ENCODE data around the gene ANKZF1. TPM values are rescaled to one million over a fixed set of nuclear protein-coding genes. Genes with fewer than 3 reads are reported as not detected.
A peak's percentile ranks its signal among the peaks of the same experiment; 100 is the strongest.

Gene ANKZF1
- total RNA-seq, 6 experiments from 2014 or later = 19.3 to 27.8 (median 24.5) TPM

DNA sequence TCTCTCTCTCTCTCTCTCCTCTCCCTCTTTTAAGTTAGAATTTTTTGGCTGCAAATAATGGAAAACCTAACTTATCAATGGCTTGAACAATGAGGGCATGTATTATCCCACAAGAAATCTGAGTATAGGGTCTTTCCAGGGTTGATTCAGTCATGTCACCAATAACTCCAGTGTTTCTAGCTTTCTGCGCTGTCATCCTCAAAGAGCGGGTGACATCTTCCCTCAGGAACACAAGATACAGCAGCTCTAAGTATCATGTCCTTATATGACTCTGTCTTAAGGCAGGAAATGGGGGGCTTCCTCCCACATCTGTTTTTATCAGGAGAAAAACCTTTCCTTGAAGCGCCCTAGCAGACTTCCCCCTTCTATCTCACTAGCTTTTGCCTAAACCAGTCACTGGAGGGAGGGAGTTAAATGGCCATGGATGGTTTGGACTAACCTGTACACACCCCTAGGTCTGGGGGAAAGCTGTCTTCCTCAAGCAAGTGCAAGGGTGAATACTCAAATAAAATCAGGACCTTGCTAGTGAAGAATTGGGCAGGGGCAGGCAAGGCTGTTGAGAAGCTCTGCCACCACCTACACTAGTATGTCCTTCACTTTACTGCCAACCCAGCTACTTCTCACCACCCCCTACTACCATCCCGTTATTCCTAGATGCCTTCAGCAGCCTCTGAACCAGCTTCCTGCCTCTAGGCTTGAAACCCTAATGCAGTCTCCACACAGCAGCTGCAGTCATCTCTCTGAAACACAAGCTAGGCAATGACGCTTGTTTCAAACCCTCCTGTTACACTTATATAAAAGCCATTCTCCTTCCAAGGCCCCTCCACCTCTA lies 31.6 kb downstream of the ANKZF1 start:
- no peak overlapping the region for H3K4me3 ChIP-seq
- no peak for ATAC-seq
- no peaks in the 10 kb centered on the region for H3K9me3 ChIP-seq
- 55% methylated on average over 4 of the region's 5 CpGs for WGBS (ENCODE audit: insufficient coverage, low coverage, low lambda C conversion rate, missing lambda C conversion rate)
- H3K27ac ChIP-seq = no peak overlapping the region
- no peaks in the 10 kb centered on the region for H3K4me1 ChIP-seq
- no peak for DNase-seq
- TF ChIP-seq, protein P1, sequence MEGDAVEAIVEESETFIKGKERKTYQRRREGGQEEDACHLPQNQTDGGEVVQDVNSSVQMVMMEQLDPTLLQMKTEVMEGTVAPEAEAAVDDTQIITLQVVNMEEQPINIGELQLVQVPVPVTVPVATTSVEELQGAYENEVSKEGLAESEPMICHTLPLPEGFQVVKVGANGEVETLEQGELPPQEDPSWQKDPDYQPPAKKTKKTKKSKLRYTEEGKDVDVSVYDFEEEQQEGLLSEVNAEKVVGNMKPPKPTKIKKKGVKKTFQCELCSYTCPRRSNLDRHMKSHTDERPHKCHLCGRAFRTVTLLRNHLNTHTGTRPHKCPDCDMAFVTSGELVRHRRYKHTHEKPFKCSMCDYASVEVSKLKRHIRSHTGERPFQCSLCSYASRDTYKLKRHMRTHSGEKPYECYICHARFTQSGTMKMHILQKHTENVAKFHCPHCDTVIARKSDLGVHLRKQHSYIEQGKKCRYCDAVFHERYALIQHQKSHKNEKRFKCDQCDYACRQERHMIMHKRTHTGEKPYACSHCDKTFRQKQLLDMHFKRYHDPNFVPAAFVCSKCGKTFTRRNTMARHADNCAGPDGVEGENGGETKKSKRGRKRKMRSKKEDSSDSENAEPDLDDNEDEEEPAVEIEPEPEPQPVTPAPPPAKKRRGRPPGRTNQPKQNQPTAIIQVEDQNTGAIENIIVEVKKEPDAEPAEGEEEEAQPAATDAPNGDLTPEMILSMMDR (IDR thresholded peaks at IDR 0.05) = no peak
- no peak for TF ChIP-seq POLR2A (IDR thresholded peaks at IDR 0.05)
- H3K27me3 ChIP-seq = no peaks in the 10 kb centered on the region
- H3K36me3 ChIP-seq = no peaks in the 10 kb centered on the region
- intact Hi-C loops (cut with DNase I) = no loop called here

DNA sequence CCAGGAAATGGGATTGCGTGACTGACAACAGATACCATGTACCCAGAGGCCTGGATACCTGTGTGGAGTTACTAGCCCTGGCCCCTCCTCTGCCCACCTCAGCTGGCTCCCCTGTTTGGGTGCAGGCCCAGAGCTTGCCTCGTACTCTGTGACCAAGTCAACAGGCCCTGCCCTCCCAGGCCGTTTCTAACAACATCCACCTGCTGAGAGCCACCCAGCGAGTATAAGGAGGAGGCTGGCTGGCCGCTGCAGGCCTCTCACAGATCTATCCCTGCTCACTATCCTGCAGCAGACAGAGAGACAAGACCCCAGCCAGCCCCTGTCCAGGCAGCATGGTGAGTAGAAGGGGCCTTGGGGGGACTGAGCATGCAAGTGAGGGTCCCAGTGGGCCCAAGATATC lies 36.6 kb downstream of the ANKZF1 start:
- no peaks in the 10 kb centered on the region for H3K9me3 ChIP-seq
- no peak overlapping the region for H3K4me3 ChIP-seq
- ATAC-seq (no peak), DNase-seq (no peak)
- H3K27me3 ChIP-seq = no peaks in the 10 kb centered on the region
- peaks cover 0 to 16% (median 7%) of the 10 kb centered on the region in 4 donors for H3K4me1 ChIP-seq
- no peak for TF ChIP-seq POLR2A (IDR thresholded peaks at IDR 0.05)
- TF ChIP-seq, protein P1 (IDR thresholded peaks at IDR 0.05) = no peak
- H3K36me3 ChIP-seq = no peaks in the 10 kb centered on the region
- H3K27ac ChIP-seq = no peak overlapping the region
- intact Hi-C loops (cut with DNase I) = no loop called here
- 100% methylated on average over 1 of the region's 5 CpGs for WGBS (ENCODE audit: insufficient coverage, low coverage, low lambda C conversion rate, missing lambda C conversion rate)

- intact Hi-C loops (cut with DNase I) = no loop called here
- H3K36me3 ChIP-seq = no peaks in the 10 kb centered on the region
- no CpG with 5 or more reads among the region's 1 CpG for WGBS (ENCODE audit: insufficient coverage, low coverage, low lambda C conversion rate, missing lambda C conversion rate)
Observed at GRCh38 chr2:219266886-219267285, 37.3 kb downstream of the ANKZF1 start.

GRCh38 chr2:219268294-219268693 lies 38.7 kb downstream of the ANKZF1 start:
- no peaks in the 10 kb centered on the region for H3K27me3 ChIP-seq
- DNase-seq (no peak), ATAC-seq (no peak)
- no peaks in the 10 kb centered on the region for H3K9me3 ChIP-seq
- H3K27ac ChIP-seq = no peak overlapping the region
- H3K36me3 ChIP-seq = no peaks in the 10 kb centered on the region
- no CpG with 5 or more reads among the region's 2 CpGs for WGBS (ENCODE audit: insufficient coverage, low coverage, low lambda C conversion rate, missing lambda C conversion rate)
- peaks cover 0 to 16% (median 7%) of the 10 kb centered on the region in 4 donors for H3K4me1 ChIP-seq
- no peak for TF ChIP-seq POLR2A (IDR thresholded peaks at IDR 0.05)
- TF ChIP-seq, protein P1 (IDR thresholded peaks at IDR 0.05) = no peak
- no peak overlapping the region for H3K4me3 ChIP-seq
- intact Hi-C loops (cut with DNase I) = no loop called here

More at GRCh38 chr2:219266886-219267285, 37.3 kb downstream of the ANKZF1 start:
- no peak for TF ChIP-seq POLR2A (IDR thresholded peaks at IDR 0.05)
- TF ChIP-seq, protein P1 (IDR thresholded peaks at IDR 0.05) = no peak
- H3K4me3 ChIP-seq = no peak overlapping the region
- ATAC-seq (no peak), DNase-seq (peak in 1 of 3 donors; percentile 26)
- peaks cover 0 to 16% (median 7%) of the 10 kb centered on the region in 4 donors for H3K4me1 ChIP-seq
- H3K9me3 ChIP-seq = no peaks in the 10 kb centered on the region
- H3K27me3 ChIP-seq = no peaks in the 10 kb centered on the region
- H3K27ac ChIP-seq = no peak overlapping the region

All from right lobe of liver (tissue), 6 donors.